ENCODE results near the gene PRDM16.

The PRDM16 gene

DNA sequence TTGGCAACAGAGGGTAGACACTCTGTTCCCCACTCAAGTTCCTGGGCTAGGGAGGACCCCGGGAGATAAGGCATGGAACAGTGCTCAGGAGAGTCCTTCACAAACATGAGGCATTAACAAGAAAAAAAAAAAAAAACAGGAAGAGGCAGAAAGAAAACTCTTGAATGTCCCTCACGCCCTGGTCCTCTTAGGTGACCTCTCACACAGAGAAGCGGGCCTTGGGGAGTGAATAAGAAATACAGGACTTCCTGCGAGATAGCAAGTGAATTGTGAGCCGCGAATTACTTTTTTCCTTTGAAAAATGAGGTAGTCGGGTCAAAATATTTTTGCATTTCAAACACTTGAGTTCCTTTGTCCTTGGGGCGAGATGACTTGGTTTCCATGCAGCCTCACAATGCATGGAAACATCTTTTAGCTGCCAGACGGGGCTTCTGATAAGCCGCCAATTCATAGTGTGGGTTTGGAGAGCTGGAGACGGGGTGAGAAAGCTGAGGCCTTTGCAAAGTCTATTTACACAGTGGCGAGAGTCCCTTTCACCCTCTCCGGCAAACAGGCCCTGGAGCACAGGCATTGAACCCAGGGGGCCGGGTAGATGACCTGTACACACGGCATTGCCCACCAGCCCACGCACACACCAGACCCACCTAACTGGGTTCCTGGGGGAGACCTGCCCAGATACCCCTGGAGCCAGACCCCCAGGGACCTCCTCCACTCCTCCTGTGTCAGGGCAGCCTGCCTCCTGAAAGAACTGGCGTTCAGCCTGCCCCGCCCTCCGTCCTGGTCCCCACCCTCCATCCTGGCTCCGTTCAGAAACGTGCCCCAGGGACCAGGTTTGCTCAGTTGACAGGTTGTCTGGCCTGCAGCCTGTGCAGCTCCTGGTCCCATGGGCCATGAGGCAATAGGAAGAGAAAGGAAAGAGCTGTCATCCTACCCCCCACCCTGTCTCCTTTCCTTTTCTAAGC, 192.3 kb downstream of the PRDM16 start:
- H3K4me3 ChIP-seq (ENCODE audit: low read depth, low read length): no peak overlapping the region
- TF ChIP-seq CTCF (IDR thresholded peaks at IDR 0.05; ENCODE audit: low read depth, low read length, missing control alignments): no peak
- DNase-seq (ENCODE audit: low read depth): no peak

GRCh38 chr1:3261969-3262579, 193.1 kb downstream of the PRDM16 start:
- TF ChIP-seq CTCF (IDR thresholded peaks at IDR 0.05; ENCODE audit: low read depth, low read length, missing control alignments): no peak
- DNase-seq (ENCODE audit: low read depth): no peak

GRCh38 chr1:3262681-3263286, 193.8 kb downstream of the PRDM16 start:
- DNase-seq (ENCODE audit: low read depth): no peak
- TF ChIP-seq CTCF (IDR thresholded peaks at IDR 0.05; ENCODE audit: low read depth, low read length, missing control alignments): no peak
- H3K4me3 ChIP-seq (ENCODE audit: low read depth, low read length): no peak overlapping the region

More at GRCh38 chr1:3261969-3262579, 193.1 kb downstream of the PRDM16 start:
- H3K4me3 ChIP-seq (ENCODE audit: low read depth, low read length): no peak overlapping the region

DNA sequence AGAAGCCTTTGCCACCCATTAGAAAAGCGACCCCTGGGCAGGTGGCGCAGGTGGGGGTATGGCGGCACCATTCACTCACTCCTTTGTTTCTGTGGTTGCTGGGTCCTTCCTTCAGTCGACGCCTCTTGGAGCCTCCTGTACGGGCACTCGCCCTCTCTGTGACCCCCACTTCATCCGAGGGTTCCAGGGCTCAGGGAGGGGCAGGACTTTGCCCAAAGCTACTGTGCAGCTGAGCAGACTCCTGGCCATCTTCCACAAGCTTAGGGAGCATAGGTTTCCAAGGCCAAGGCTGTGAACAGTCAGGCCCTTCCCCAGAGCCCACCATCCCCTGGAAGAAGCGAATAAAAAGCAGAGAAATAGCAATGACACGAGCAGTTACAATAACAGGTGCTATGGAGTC, 194.8 kb downstream of the PRDM16 start:
- DNase-seq (ENCODE audit: low read depth): no peak
- TF ChIP-seq CTCF (IDR thresholded peaks at IDR 0.05; ENCODE audit: low read depth, low read length, missing control alignments): no peak
- H3K4me3 ChIP-seq (ENCODE audit: low read depth, low read length): no peak overlapping the region

DNA sequence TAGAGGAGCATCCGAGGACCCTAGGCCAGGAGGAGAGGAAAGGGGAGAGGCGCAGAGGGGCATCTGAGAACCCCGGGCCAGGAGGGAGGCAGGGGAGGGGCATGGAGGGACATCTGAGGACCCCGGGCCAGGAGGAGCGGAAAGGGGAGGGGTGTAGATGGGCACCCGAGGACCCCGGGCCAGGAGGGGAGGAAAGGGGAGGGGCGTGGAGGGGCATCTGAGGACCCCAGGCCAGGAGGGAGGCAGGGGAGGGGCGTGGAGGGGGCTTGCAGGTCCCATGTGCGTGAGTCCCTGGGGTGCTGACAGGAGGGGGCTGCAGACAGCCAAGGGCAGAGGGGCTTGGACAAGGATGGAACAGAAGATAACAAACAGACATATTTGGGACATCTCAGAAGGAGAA, 195.5 kb downstream of the PRDM16 start:
- no peak overlapping the region for H3K4me3 ChIP-seq (ENCODE audit: low read depth, low read length)
- no peak for DNase-seq (ENCODE audit: low read depth)
- no peak for TF ChIP-seq CTCF (IDR thresholded peaks at IDR 0.05; ENCODE audit: low read depth, low read length, missing control alignments)

DNA sequence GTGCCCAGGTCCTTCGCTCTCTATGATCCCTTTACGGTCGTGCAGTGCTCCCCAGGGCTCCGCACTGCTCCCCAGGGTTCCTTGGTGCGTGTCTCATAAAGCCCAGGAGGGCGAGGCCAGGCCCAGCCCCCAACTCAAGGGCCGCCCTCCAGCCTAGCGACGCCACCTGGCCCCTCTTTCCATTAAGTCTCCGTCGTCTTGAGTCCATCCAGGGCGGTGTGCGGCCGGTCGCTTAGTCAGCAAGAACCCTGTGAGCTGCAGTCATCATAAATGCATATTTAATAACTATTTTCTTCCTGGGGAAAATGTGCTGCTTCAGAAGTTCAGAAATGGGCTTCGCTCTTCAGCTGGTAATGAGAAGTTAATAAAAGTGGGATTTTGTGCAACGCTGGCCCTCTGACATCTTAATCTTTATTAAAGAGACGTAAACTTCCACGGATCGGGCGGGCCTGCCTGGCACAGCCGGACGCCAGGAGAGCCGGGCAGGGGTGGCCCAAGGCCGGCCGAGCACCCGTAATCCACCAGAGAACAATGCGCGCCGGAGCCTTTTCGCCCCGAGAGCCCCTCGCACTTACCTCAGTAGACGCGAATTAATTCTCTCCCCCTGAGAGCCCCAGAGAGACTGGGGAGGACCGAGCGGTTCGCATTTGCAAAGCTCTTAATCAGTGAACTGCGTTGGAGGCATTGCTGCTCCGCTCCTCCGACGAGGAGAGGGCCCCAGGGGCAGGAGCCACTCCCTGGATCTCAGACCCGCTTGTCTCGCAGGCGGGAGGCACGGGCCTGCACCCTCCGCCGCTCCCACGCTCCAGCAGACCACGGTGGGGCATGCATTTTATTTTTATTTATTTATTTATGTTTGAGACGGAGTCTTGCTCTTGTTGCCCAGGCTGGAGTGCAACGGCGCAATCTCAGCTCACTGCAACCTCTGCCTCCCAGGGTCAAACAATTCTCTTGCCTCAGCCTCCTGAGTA, 197.1 kb downstream of the PRDM16 start:
- DNase-seq (ENCODE audit: low read depth): no peak
- TF ChIP-seq CTCF (IDR thresholded peaks at IDR 0.05; ENCODE audit: low read depth, low read length, missing control alignments): no peak
- no peak overlapping the region for H3K4me3 ChIP-seq (ENCODE audit: low read depth, low read length)
